ENCODE measurements around the gene RASSF9. TPM values are rescaled to one million over a fixed set of nuclear protein-coding genes. Genes with fewer than 3 reads are reported as not detected.

RASSF9 gene
- total and polyA plus RNA-seq, 9 of the 15 experiments (the other 6 are each of a cell fraction or from before 2014, with no cell fraction given), result not detected

DNA sequence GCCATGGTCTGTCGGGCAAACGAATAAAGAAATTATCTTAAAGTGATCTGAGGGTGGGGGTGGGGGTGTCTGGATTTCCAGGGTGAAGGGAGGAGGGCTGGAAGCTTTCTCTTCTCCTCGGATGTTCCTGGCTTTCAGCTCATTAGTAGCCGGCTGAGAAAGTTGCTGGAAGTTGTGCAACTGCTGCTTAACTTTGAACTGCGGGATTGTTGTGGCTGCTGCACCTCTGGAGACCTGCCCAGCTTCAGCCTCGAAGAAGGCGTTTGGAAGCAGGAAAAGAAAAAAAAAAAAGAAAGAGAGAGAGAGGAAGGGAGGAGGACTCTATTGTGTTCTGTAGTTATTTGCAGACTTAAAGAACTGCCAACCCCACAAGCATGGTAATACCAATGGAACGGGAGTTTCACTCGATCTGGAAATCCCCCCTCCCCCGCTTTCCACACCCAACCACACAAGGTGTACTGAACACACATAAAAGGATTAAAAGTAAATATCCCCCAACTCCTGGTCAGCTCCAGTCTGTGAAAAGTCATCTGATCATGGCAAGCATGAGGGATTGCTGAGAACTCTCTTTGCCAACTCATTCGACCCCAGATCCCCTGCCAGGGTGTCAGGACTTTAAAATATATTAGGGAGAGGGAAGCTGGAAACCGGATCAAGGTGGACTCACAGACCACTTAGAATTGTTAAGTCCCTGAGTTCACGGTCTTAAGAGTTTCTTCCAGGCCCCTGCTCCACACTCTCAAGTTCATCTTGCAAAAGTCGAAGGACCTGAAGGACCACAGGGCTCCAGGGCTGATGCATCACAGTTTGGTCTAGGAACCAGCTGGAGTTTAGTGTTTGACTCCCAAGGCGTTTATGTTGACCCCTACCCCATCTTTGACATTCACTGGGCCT is at the start of gene RASSF9 (continued):
- TF ChIP-seq, protein P1, sequence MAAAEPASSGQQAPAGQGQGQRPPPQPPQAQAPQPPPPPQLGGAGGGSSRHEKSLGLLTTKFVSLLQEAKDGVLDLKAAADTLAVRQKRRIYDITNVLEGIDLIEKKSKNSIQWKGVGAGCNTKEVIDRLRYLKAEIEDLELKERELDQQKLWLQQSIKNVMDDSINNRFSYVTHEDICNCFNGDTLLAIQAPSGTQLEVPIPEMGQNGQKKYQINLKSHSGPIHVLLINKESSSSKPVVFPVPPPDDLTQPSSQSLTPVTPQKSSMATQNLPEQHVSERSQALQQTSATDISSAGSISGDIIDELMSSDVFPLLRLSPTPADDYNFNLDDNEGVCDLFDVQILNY (CRISPR knock-in tag; IDR thresholded peaks at IDR 0.05), result no peak
- TF ChIP-seq ZC3H4 (CRISPR knock-in tag; IDR thresholded peaks at IDR 0.05; ENCODE audit: borderline replicate concordance), result no peak
- TF ChIP-seq SRSF1 (IDR thresholded peaks at IDR 0.05; ENCODE audit: low read depth, low read length), result no peak
- no peak for TF ChIP-seq HDAC1 (IDR thresholded peaks at IDR 0.05)

DNA sequence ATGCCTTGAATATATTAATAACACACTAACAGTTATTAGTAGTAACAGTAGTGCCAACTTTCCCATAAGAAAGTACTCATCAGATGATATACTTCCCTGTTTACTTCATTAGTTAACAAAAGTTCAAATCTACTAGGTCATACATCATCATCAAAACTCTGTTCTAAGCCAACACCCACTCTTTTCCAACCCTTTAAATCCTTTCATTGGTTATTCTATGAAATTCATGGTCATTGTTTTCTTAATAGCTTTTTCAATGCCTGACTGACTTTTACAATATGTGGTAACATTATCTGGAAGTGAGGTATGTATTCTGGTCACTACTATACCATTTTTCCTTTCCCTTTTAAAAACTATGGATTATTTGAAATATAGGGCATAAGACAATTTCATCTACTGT is 47.6 kb upstream of the RASSF9 start:
- ATAC-seq (no peak), FAIRE-seq (no peak), DNase-seq (ENCODE audit: extremely low read depth in 1 of 4, low spot score in 3 of 4) (no peak)
- H3K27ac ChIP-seq (ENCODE audit: extremely low read depth, low read depth, low read length), result no peak overlapping the region
- H3K79me2 ChIP-seq (ENCODE audit: control insufficient read depth, insufficient read depth, low read length), result no peaks in the 10 kb centered on the region
- intact Hi-C loops (cut with micrococcal nuclease), result no loop called here
- no peaks in the 10 kb centered on the region for H3K36me3 ChIP-seq (ENCODE audit: control insufficient read depth, insufficient read depth, low read length)
- H3K27me3 ChIP-seq (ENCODE audit: control insufficient read depth in 2 of 2, insufficient read depth in 2 of 2, low read length in 2 of 2), result no peaks in the 10 kb centered on the region
- ChIA-PET POLR2A (no interaction called here), CTCF (ENCODE audit: low intra/inter-chr PET ratio) (no interaction called here)
- no peak overlapping the region for H3K4me3 ChIP-seq
- no peak overlapping the region for H2AFZ ChIP-seq (ENCODE audit: low read depth, low read length)
- no peaks in the 10 kb centered on the region for H3K4me1 ChIP-seq (replicated peaks in 1 of 2; ENCODE audit: control insufficient read depth in 2 of 2, insufficient read depth in 2 of 2, low read length in 2 of 2)
- H3K9ac ChIP-seq (ENCODE audit: insufficient read depth in 1 of 2, low read depth in 2 of 2, low read length in 2 of 2), result no peak overlapping the region
- H3K9me3 ChIP-seq (replicated peaks; ENCODE audit: control insufficient read depth, insufficient read depth, low read depth, low read length), result no peaks in the 10 kb centered on the region
- BruUV-seq (replicated peaks), result no TSS peak
- no peak overlapping the region for H3K4me2 ChIP-seq (ENCODE audit: insufficient read depth, low read length)
- TF ChIP-seq ZFP36 (IDR thresholded peaks at IDR 0.05; ENCODE audit: low read depth, low read length, partially characterized antibody) (no peak), MED1 (CRISPR knock-in tag; IDR thresholded peaks at IDR 0.05; ENCODE audit: borderline replicate concordance) (no peak), ARNT (IDR thresholded peaks at IDR 0.05) (no peak), LARP7 (IDR thresholded peaks at IDR 0.05) (no peak), SP2 (IDR thresholded peaks at IDR 0.05; ENCODE audit: extremely low read depth, low read depth, low read length, poor library complexity, severe bottlenecking) (no peak)
- TF ChIP-seq, protein P2, sequence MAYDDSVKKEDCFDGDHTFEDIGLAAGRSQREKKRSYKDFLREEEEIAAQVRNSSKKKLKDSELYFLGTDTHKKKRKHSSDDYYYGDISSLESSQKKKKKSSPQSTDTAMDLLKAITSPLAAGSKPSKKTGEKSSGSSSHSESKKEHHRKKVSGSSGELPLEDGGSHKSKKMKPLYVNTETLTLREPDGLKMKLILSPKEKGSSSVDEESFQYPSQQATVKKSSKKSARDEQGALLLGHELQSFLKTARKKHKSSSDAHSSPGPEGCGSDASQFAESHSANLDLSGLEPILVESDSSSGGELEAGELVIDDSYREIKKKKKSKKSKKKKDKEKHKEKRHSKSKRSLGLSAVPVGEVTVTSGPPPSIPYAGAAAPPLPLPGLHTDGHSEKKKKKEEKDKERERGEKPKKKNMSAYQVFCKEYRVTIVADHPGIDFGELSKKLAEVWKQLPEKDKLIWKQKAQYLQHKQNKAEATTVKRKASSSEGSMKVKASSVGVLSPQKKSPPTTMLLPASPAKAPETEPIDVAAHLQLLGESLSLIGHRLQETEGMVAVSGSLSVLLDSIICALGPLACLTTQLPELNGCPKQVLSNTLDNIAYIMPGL (CRISPR knock-in tag; IDR thresholded peaks at IDR 0.05), result no peak
- H4K20me1 ChIP-seq (replicated peaks; ENCODE audit: control insufficient read depth, insufficient read depth, low read length), result no peaks in the 10 kb centered on the region
- in situ Hi-C loops (cut with MboI), result no loop called here
- H3K9me1 ChIP-seq (ENCODE audit: control insufficient read depth, insufficient read depth, low read length), result no peaks in the 10 kb centered on the region

All from K562 (cell line).